M059J (cell line): ENCODE results near the gene FXR2. TPM values are rescaled to one million over a fixed set of nuclear protein-coding genes. Genes with fewer than 3 reads are reported as not detected.
"Not testable (repeated sequence)": the region's sequence is repeated elsewhere in the genome, so short reads cannot be mapped to it uniquely, and the experiment has no call there.

Experiments
- DNase-seq: peaks from one replicate; pipeline ENCODE4 v3.0.0-alpha.2; 2012; ENCODE audit warnings: low read depth
- total RNA-seq: library from RNA; depleted of rRNA; stranded (reverse); fragments of >200 nt; shearing (Covaris generic); gene quantifications from 2 replicates; pipeline ENCODE4 v1.2.3, GENCODE V29; 2014

Gene FXR2
- total RNA-seq, 1 experiment from 2014 or later: 51.7 TPM

GRCh38 chr17:7629939-7630571, 15.4 kb upstream of the FXR2 start, which contains the start of gene SHBG:
Gene SHBG, plus strand, starts transcription at chr17:7630135. Its CDS starts 38 bp downstream, at chr17:7630173.
- DNase-seq: no peak

- DNase-seq: peak; percentile 91
These were observed 12.8 kb upstream of the FXR2 start, which contains the start of gene SAT2 for GRCh38 chr17:7627250-7628121. Gene SAT2, minus strand, starts transcription at chr17:7627821. Its CDS starts 186 bp downstream, at chr17:7627635.

GRCh38 chr17:7626956-7627249, 12.2 kb upstream of the FXR2 start:
- DNase-seq: no peak

- no peak for DNase-seq
These were observed 11.6 kb upstream of the FXR2 start for GRCh38 chr17:7626307-7626706.

- DNase-seq: not testable (repeated sequence)
These were observed 11.1 kb upstream of the FXR2 start for GRCh38 chr17:7625749-7626148.

GRCh38 chr17:7623661-7624060, 9.0 kb upstream of the FXR2 start:
- no peak for DNase-seq

- DNase-seq: no peak
These were observed 6.1 kb upstream of the FXR2 start for GRCh38 chr17:7620835-7621234.

GRCh38 chr17:7618608-7619007, 3.9 kb upstream of the FXR2 start:
- no peak for DNase-seq

- no peak for DNase-seq
These were observed 609 bp upstream of the FXR2 start for GRCh38 chr17:7615265-7615747.

GRCh38 chr17:7613769-7614424, 800 bp downstream of the FXR2 start:
- peak; percentile 55 for DNase-seq

GRCh38 chr17:7612294-7612640, 2.4 kb downstream of the FXR2 start:
- DNase-seq: no peak

GRCh38 chr17:7611635-7612293, 2.9 kb downstream of the FXR2 start:
- DNase-seq: no peak

GRCh38 chr17:7610641-7611040, 4.1 kb downstream of the FXR2 start:
- DNase-seq: no peak

GRCh38 chr17:7606280-7606679, 8.4 kb downstream of the FXR2 start:
- DNase-seq: no peak

GRCh38 chr17:7597561-7597960, 17.1 kb downstream of the FXR2 start:
- not testable (repeated sequence) for DNase-seq

- no peak for DNase-seq
These were observed 21.4 kb downstream of the FXR2 start for GRCh38 chr17:7593296-7593695.

- DNase-seq: no peak
These were observed 22.2 kb downstream of the FXR2 start for GRCh38 chr17:7592422-7593021.

GRCh38 chr17:7591596-7591995, 23.1 kb downstream of the FXR2 start:
- no peak for DNase-seq

- peak; percentile 72 for DNase-seq
These were observed 24.0 kb downstream of the FXR2 start for GRCh38 chr17:7590743-7591142.

- DNase-seq: peak; percentile 77
These were observed 24.6 kb downstream of the FXR2 start, which contains the start of gene SOX15 for GRCh38 chr17:7589891-7590691. Gene SOX15, minus strand, starts transcription at chr17:7590094. Its CDS starts 418 bp downstream, at chr17:7589676.
